Upper lobe of left lung (tissue), 6 donors: ENCODE results near the gene CUL2. TPM values are rescaled to one million over a fixed set of nuclear protein-coding genes. Genes with fewer than 3 reads are reported as not detected.

Experiments
- ATAC-seq, 2 donors: fragments of 200-7000 bp; cut with Tn5 transposase; one replicate each; pipeline ENCODE4 v1.9.1; 2022; ENCODE audit warnings: mild to moderate bottlenecking in 2 of 2, moderate library complexity in 2 of 2; ENCODE audit not compliant: low FRiP score in 2 of 2
- DNase-seq, 2 donors: peaks; one replicate each; pipeline ENCODE4 v3.0.0-alpha.2; 2019 to 2020
- H3K27ac ChIP-seq, 4 donors: fragments of 200-600 bp; sonication (generic); one replicate each; pipeline ENCODE4 v1.5.1; 2016 to 2019
- H3K27me3 ChIP-seq, 4 donors: fragments of 200-600 bp; sonication (generic); one replicate each; pipeline ENCODE4 v1.5.1; 2017 to 2019
- H3K36me3 ChIP-seq, 4 donors: fragments of 200-600 bp; sonication (generic); one replicate each; pipeline ENCODE4 v1.5.1; 2016 to 2019
- H3K4me1 ChIP-seq, 4 donors: fragments of 200-600 bp; sonication (generic); one replicate each; pipeline ENCODE4 v1.5.1; 2018 to 2019
- H3K4me3 ChIP-seq, 4 donors: fragments of 200-600 bp; sonication (generic); one replicate each; pipeline ENCODE4 v1.5.1; 2017 to 2019; ENCODE audit warnings: mild to moderate bottlenecking in 2 of 4, moderate library complexity in 1 of 4
- H3K9me3 ChIP-seq, 4 donors: fragments of 200-600 bp; sonication (generic); one replicate each; pipeline ENCODE4 v1.5.1; 2018 to 2019
- EP300 ChIP-seq, 4 donors: sonication (generic); formaldehyde crosslinking; IDR thresholded peaks; one replicate each; pipeline ENCODE4 v1.5.1; 2017; ENCODE audit warnings: antibody characterized with exemption in 4 of 4, control low read depth in 2 of 4
- POLR2A ChIP-seq, 4 donors: fragments of 450-650 bp; IDR thresholded peaks; one replicate each; pipeline ENCODE4 v1.5.1; 2016 to 2017; ENCODE audit warnings: antibody characterized with exemption in 4 of 4, mild to moderate bottlenecking in 2 of 4
- POLR2AphosphoS5 ChIP-seq, 2 donors: sonication (generic); formaldehyde crosslinking; IDR thresholded peaks; one replicate each; pipeline ENCODE4 v1.5.1; 2017; ENCODE audit warnings: antibody characterized with exemption in 2 of 2
- WGBS, 2 donors: methylation state at CpG; one replicate each; pipeline ENCODE4 v1.1.5; 2017 to 2018; 5-methylcytosine and 5-hydroxymethylcytosine counted together
- total RNA-seq, 6 donors: library from RNA; depleted of rRNA in 4 of 6; stranded (reverse); fragments of >200 nt in 4 of 6; gene quantifications; one replicate each; pipeline versions ENCODE4 v1.1.0 to v1.2.1, GENCODE V29; 2016 to 2021
- TF ChIP-seq, protein P1 (sequence below), 6 experiments: fragments of 450-650 bp in 4 of 6; fragments of 200-600 bp in 2 of 6; sonication (generic) in 2 of 6; IDR thresholded peaks; one replicate each; pipeline ENCODE4 v1.5.1; 2016 to 2019; ENCODE audit warnings: antibody characterized with exemption in 6 of 6
- donor health status: DM: no; HTN: no; CAD: no; lungs with moderate emphysema.
- donor health status: DM: no; HTN: yes; CAD: no; lungs with severe emphysema.

CUL2 gene
- total RNA-seq, 6 donors from 2014 or later, result 11.8 to 30.7 (median 19.7) TPM

GRCh38 chr10:34964166-34964800 lies 125.9 kb downstream of the CUL2 start:
- WGBS, 2 donors, result 94 to 97% methylated on average over 8 to 13 of the region's 13 CpGs
- peak in 1 of 2 donors; percentile 60 for DNase-seq
- TF ChIP-seq, protein P1, sequence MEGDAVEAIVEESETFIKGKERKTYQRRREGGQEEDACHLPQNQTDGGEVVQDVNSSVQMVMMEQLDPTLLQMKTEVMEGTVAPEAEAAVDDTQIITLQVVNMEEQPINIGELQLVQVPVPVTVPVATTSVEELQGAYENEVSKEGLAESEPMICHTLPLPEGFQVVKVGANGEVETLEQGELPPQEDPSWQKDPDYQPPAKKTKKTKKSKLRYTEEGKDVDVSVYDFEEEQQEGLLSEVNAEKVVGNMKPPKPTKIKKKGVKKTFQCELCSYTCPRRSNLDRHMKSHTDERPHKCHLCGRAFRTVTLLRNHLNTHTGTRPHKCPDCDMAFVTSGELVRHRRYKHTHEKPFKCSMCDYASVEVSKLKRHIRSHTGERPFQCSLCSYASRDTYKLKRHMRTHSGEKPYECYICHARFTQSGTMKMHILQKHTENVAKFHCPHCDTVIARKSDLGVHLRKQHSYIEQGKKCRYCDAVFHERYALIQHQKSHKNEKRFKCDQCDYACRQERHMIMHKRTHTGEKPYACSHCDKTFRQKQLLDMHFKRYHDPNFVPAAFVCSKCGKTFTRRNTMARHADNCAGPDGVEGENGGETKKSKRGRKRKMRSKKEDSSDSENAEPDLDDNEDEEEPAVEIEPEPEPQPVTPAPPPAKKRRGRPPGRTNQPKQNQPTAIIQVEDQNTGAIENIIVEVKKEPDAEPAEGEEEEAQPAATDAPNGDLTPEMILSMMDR (IDR thresholded peaks at IDR 0.05), result no peak
- TF ChIP-seq POLR2A (IDR thresholded peaks at IDR 0.05) (no peak), EP300 (IDR thresholded peaks at IDR 0.05) (no peak), POLR2AphosphoS5 (IDR thresholded peaks at IDR 0.05) (no peak)

GRCh38 chr10:34962866-34963265 lies 127.3 kb downstream of the CUL2 start:
- peaks cover 0 to 9% (median 3%) of the 10 kb centered on the region in 4 donors for H3K4me1 ChIP-seq
- H3K9me3 ChIP-seq, result no peaks in the 10 kb centered on the region
- ATAC-seq (no peak), DNase-seq (no peak)
- H3K27me3 ChIP-seq, result no peaks in the 10 kb centered on the region
- no peak overlapping the region for H3K4me3 ChIP-seq
- H3K27ac ChIP-seq, result no peak overlapping the region
- 69 to 89% methylated on average over 1 to 2 of the region's 2 CpGs for WGBS, 2 donors
- TF ChIP-seq POLR2A (IDR thresholded peaks at IDR 0.05) (no peak), POLR2AphosphoS5 (IDR thresholded peaks at IDR 0.05) (no peak), EP300 (IDR thresholded peaks at IDR 0.05) (no peak)
- TF ChIP-seq, protein P1 (IDR thresholded peaks at IDR 0.05), result no peak
- no peaks in the 10 kb centered on the region for H3K36me3 ChIP-seq

More at GRCh38 chr10:34964166-34964800, 125.9 kb downstream of the CUL2 start:
- H3K4me1 ChIP-seq, result peaks cover 0 to 9% (median 3%) of the 10 kb centered on the region in 4 donors
- no peaks in the 10 kb centered on the region for H3K27me3 ChIP-seq
- H3K9me3 ChIP-seq, result no peaks in the 10 kb centered on the region
- H3K27ac ChIP-seq, result no peak overlapping the region
- no peak for ATAC-seq
- H3K4me3 ChIP-seq, result no peak overlapping the region
- H3K36me3 ChIP-seq, result no peaks in the 10 kb centered on the region

DNA sequence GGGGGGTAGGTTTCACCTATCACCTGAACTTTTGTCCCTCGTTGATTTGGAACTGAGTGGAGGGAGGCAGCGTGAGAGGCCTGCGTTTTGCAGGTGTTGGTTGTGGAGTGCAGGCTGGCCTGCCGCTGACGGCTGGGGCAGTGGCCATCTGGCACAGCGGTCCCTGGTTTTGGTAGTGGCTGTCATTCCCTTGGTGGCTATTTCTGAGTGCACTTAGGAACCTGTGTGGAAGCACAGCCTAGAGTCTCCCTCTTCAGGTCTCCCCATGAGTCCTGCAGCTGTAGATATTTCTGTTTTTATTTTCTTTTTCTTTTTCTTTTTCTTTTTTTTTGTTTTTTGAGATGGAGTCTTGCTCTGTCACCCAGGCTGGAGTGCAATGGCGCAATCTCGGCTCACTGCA lies 129.2 kb downstream of the CUL2 start:
- Histone ChIP-seq H3K27me3 (no peaks in the 10 kb centered on the region), H3K27ac (no peak overlapping the region), H3K4me1 (peaks cover 0 to 1% (median 0%) of the 10 kb centered on the region in 4 donors), H3K9me3 (no peaks in the 10 kb centered on the region), H3K4me3 (no peak overlapping the region), H3K36me3 (no peaks in the 10 kb centered on the region)
- WGBS, 2 donors, result 82% methylated on average over 8 of the region's 8 CpGs
- DNase-seq, result peak in 1 of 2 donors; percentile 36
- peak in 1 of 2 donors; percentile 64 for ATAC-seq
- no peak for TF ChIP-seq POLR2AphosphoS5 (IDR thresholded peaks at IDR 0.05)
- no peak for TF ChIP-seq EP300 (IDR thresholded peaks at IDR 0.05)
- TF ChIP-seq, protein P1 (IDR thresholded peaks at IDR 0.05), result peak in 2 of 6 experiments; percentile 23
- no peak for TF ChIP-seq POLR2A (IDR thresholded peaks at IDR 0.05)

- no peak overlapping the region for H3K4me3 ChIP-seq
- peaks cover 0 to 10% (median 3%) of the 10 kb centered on the region in 4 donors for H3K4me1 ChIP-seq
- no peaks in the 10 kb centered on the region for H3K27me3 ChIP-seq
- 73 to 78% methylated on average over 4 of the region's 4 CpGs for WGBS, 2 donors
- H3K36me3 ChIP-seq, result no peaks in the 10 kb centered on the region
- H3K27ac ChIP-seq, result no peak overlapping the region
- DNase-seq (no peak), ATAC-seq (no peak)
- TF ChIP-seq EP300 (IDR thresholded peaks at IDR 0.05), result no peak
- TF ChIP-seq POLR2A (IDR thresholded peaks at IDR 0.05), result no peak
- TF ChIP-seq, protein P1 (IDR thresholded peaks at IDR 0.05), result no peak
- TF ChIP-seq POLR2AphosphoS5 (IDR thresholded peaks at IDR 0.05), result no peak
- no peaks in the 10 kb centered on the region for H3K9me3 ChIP-seq
These were observed 130.4 kb downstream of the CUL2 start for GRCh38 chr10:34959786-34960185.

DNA sequence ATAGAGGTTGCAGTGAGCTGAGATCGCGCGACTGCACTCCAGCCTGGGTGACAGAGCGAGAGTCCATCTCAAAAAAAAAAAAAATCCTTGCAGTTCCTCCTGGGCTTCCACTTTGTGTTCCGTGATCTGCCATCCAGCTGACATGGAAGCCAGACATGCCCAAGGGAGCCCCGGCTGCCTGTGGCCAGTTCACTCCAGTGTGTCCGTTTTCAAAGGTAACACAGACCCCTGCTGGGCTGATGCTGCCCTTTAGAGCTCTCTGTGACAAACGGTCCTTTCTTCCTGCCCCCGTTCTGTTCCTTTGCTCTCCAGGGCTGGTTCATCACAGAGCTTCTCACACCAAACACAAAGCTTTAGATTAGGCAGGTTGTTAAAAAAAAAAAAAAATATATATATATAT lies 130.8 kb downstream of the CUL2 start:
- no peak for DNase-seq
- TF ChIP-seq EP300 (IDR thresholded peaks at IDR 0.05) (no peak), POLR2AphosphoS5 (IDR thresholded peaks at IDR 0.05) (no peak), POLR2A (IDR thresholded peaks at IDR 0.05) (no peak)
- TF ChIP-seq, protein P1 (IDR thresholded peaks at IDR 0.05), result no peak
- Histone ChIP-seq H3K36me3 (no peaks in the 10 kb centered on the region), H3K27ac (no peak overlapping the region), H3K4me3 (no peak overlapping the region), H3K27me3 (no peaks in the 10 kb centered on the region), H3K4me1 (peaks cover 0 to 15% (median 3%) of the 10 kb centered on the region in 4 donors), H3K9me3 (no peaks in the 10 kb centered on the region)
- ATAC-seq, result no peak
- WGBS, 2 donors, result 72 to 78% methylated on average over 9 of the region's 9 CpGs
